ENCODE measurements around the gene TENM3. TPM values are rescaled to one million over a fixed set of nuclear protein-coding genes. Genes with fewer than 3 reads are reported as not detected.

TENM3 gene
- polyA plus RNA-seq, 1 experiment, result 54.9 TPM

DNA sequence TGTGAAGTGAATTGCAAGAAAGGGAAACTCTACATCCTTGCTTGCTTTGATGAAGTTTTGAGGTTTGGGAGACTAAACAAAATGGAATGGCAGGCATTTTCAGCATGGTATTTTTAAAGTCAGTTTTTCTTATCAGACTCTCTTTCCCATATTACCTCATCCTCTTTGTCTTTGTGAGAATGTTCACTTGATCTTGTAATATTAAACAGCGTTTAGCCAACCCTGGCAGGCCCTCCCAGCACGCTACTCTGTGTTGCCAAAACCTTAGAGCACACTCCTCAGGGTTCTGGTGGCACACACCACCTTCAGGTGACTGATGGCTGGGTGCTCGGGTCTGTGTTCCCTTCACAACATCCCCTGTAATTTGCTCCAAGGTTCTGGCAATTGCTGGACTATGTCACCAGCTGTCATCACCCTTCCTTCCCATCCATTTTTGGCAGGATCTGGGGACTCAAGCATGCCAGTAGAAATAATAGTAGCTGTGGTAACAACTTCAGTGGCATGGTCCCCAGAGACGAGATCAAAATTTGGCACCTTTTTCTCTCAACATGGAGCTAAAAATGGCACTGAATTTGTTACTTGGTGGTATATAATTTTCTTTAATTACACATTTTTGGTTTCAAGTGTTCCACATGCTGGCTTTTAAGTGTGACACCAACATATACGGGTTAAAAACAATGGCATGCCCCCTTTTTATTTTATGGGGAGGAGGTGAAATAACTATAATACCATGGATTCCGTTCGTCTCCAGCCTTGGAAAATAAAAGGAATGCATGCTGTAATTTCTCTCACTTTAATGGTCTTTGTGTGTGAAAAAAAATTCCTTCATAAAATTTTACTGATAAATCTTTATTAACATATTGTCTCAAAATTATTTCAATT lies 400.8 kb downstream of the TENM3 start:
- Histone ChIP-seq H3K27ac (ENCODE audit: low read depth, low read length) (peak overlapping the region; percentile 93), H3K4me3 (ENCODE audit: low read depth, low read length) (no peak overlapping the region), H3K27me3 (ENCODE audit: control insufficient read depth, insufficient read depth, low read length) (no peaks in the 10 kb centered on the region), H3K9me3 (ENCODE audit: control insufficient read depth, insufficient read depth, low read length) (peaks cover 3% of the 10 kb centered on the region; the same call in 1 of the 2 replicates)
- CTCF ChIA-PET, result no interaction called here
- DNase-seq (ENCODE audit: low read depth, low spot score), result peak; percentile 76
- POLR2A ChIA-PET, result no interaction called here
- TF ChIP-seq, protein P1, sequence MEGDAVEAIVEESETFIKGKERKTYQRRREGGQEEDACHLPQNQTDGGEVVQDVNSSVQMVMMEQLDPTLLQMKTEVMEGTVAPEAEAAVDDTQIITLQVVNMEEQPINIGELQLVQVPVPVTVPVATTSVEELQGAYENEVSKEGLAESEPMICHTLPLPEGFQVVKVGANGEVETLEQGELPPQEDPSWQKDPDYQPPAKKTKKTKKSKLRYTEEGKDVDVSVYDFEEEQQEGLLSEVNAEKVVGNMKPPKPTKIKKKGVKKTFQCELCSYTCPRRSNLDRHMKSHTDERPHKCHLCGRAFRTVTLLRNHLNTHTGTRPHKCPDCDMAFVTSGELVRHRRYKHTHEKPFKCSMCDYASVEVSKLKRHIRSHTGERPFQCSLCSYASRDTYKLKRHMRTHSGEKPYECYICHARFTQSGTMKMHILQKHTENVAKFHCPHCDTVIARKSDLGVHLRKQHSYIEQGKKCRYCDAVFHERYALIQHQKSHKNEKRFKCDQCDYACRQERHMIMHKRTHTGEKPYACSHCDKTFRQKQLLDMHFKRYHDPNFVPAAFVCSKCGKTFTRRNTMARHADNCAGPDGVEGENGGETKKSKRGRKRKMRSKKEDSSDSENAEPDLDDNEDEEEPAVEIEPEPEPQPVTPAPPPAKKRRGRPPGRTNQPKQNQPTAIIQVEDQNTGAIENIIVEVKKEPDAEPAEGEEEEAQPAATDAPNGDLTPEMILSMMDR (IDR thresholded peaks at IDR 0.05; ENCODE audit: low read depth, low read length), result no peak

DNA sequence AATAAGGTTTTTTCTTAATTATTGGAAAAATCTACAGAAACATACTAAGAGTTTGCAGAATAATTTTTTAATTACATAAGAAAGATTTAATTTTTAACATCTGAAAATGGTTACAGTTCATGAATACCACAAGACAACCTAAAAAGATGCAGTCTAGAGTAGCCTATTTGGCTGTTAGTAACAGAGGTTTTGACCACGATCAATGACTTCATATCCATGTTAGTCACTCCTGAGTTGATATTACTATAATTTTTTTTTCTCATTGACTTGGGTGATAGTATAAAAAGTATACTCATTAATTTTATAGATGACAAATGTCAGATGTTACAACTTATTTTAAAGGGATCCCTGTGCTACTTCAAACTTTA lies 401.5 kb downstream of the TENM3 start:
- no peak for DNase-seq (ENCODE audit: low read depth, low spot score)
- Histone ChIP-seq H3K27ac (ENCODE audit: low read depth, low read length) (no peak overlapping the region), H3K9me3 (ENCODE audit: control insufficient read depth, insufficient read depth, low read length) (peaks cover 3% of the 10 kb centered on the region; the same call in 1 of the 2 replicates), H3K27me3 (ENCODE audit: control insufficient read depth, insufficient read depth, low read length) (no peaks in the 10 kb centered on the region), H3K4me3 (ENCODE audit: low read depth, low read length) (no peak overlapping the region)
- CTCF ChIA-PET, result no interaction called here
- POLR2A ChIA-PET, result no interaction called here
- TF ChIP-seq, protein P1 (IDR thresholded peaks at IDR 0.05; ENCODE audit: low read depth, low read length), result no peak

DNA sequence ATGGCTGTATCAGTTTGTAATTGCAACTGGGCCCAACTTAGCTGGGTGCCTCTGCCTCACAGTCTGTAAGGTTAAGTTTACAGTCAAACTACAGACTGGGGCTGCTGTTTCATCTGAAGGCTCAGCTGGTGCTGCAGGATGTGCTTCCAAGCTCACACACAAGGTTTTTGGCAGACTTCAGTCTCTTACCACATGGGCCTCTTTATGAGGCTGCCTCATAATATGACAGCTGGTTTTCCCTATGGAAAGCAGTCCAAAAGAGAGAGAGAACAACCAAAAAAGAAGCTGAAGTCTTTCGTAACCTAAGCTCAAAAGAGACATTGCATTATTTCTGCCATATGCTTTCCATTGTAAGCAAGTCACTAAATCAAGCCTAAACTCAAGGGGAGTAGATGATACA lies 402.3 kb downstream of the TENM3 start:
- H3K27me3 ChIP-seq (ENCODE audit: control insufficient read depth, insufficient read depth, low read length), result no peaks in the 10 kb centered on the region
- no peak overlapping the region for H3K4me3 ChIP-seq (ENCODE audit: low read depth, low read length)
- H3K9me3 ChIP-seq (ENCODE audit: control insufficient read depth, insufficient read depth, low read length), result peaks cover 3% of the 10 kb centered on the region; the same call in 1 of the 2 replicates
- CTCF ChIA-PET, result no interaction called here
- POLR2A ChIA-PET, result no interaction called here
- no peak for DNase-seq (ENCODE audit: low read depth, low spot score)
- H3K27ac ChIP-seq (ENCODE audit: low read depth, low read length), result no peak overlapping the region
- TF ChIP-seq, protein P1 (IDR thresholded peaks at IDR 0.05; ENCODE audit: low read depth, low read length), result no peak

DNA sequence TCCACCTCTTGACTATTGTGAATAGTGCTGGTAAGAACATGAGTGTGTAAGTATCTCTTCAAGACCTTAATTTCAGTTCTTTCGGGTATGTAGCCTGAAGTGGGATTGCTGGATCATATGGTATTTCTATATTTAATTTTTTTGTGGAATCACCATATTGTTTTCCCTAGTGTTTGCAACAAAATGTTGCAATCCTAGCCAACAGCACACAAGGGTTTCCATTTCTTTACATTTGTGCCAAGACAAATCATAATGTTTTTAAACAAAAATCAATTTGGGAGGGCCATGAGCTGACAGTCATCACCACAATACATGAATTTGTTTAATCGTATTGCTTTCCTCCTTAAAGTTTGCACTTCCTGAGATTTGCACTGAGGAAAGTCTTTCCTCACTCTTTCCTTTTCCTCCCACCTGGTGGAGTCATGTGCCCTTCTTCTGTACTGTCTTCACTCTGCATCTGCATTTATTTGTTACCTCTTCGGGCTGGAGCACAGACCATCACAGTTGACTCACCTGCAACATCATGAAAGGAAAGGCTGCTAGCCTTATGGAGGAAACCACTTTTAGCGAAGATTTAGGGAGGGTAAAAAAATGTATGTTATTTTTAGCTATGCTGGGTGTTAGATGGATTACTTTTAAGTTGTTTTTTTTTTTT lies 404.6 kb downstream of the TENM3 start:
- ChIA-PET POLR2A (interaction anchor here (0.6 kb wide), 1 partner anchor 11 kb away, joined by 3 read pairs; no protein-coding TSS in a partner anchor), CTCF (interaction anchor here (0.6 kb wide), 1 partner anchor 35 kb away, joined by 3 read pairs; no protein-coding TSS in a partner anchor)
- H3K4me3 ChIP-seq (ENCODE audit: low read depth, low read length), result no peak overlapping the region

More for the DNA sequence above, 404.6 kb downstream of the TENM3 start:
- TF ChIP-seq, protein P1 (IDR thresholded peaks at IDR 0.05; ENCODE audit: low read depth, low read length), result no peak
- peaks cover 3% of the 10 kb centered on the region; the same call in 1 of the 2 replicates for H3K9me3 ChIP-seq (ENCODE audit: control insufficient read depth, insufficient read depth, low read length)
- no peak overlapping the region for H3K27ac ChIP-seq (ENCODE audit: low read depth, low read length)
- H3K27me3 ChIP-seq (ENCODE audit: control insufficient read depth, insufficient read depth, low read length), result no peaks in the 10 kb centered on the region
- no peak for DNase-seq (ENCODE audit: low read depth, low spot score)
